ENCODE results near the gene FOCAD.

FOCAD gene

GRCh38 chr9:20848490-20848889 is 164.4 kb downstream of the FOCAD start:
- no peak for TF ChIP-seq CTCF (IDR thresholded peaks at IDR 0.05; ENCODE audit: low read depth, low read length)
- DNase-seq (ENCODE audit: extremely low read depth, low read depth) = no peak

- no peak for DNase-seq (ENCODE audit: extremely low read depth, low read depth)
Measured at GRCh38 chr9:20853866-20854265, 169.8 kb downstream of the FOCAD start.

GRCh38 chr9:20854444-20854843 is 170.4 kb downstream of the FOCAD start:
- no peak for TF ChIP-seq CTCF (IDR thresholded peaks at IDR 0.05; ENCODE audit: low read depth, low read length)

More at GRCh38 chr9:20853866-20854265, 169.8 kb downstream of the FOCAD start:
- TF ChIP-seq CTCF (IDR thresholded peaks at IDR 0.05; ENCODE audit: low read depth, low read length) = no peak

GRCh38 chr9:20863945-20864344 is 179.9 kb downstream of the FOCAD start:
- DNase-seq (ENCODE audit: extremely low read depth, low read depth) = no peak
- TF ChIP-seq CTCF (IDR thresholded peaks at IDR 0.05; ENCODE audit: low read depth, low read length) = no peak

More at GRCh38 chr9:20854444-20854843, 170.4 kb downstream of the FOCAD start:
- no peak for DNase-seq (ENCODE audit: extremely low read depth, low read depth)

- no peak for TF ChIP-seq CTCF (IDR thresholded peaks at IDR 0.05; ENCODE audit: low read depth, low read length)
- DNase-seq (ENCODE audit: extremely low read depth, low read depth) = no peak
Measured at GRCh38 chr9:20865347-20865746, 181.3 kb downstream of the FOCAD start.

GRCh38 chr9:20870115-20870514 is 186.1 kb downstream of the FOCAD start:
- no peak for TF ChIP-seq CTCF (IDR thresholded peaks at IDR 0.05; ENCODE audit: low read depth, low read length)
- DNase-seq (ENCODE audit: extremely low read depth, low read depth) = no peak

GRCh38 chr9:20872340-20872977 is 188.4 kb downstream of the FOCAD start:
- DNase-seq (ENCODE audit: extremely low read depth, low read depth) = peak; percentile 72
- no peak for TF ChIP-seq CTCF (IDR thresholded peaks at IDR 0.05; ENCODE audit: low read depth, low read length)
